Astrocyte of the spinal cord (primary cell): ENCODE data around the gene CDY2B.
"Not testable (repeated sequence)": the region's sequence is repeated elsewhere in the genome, so short reads cannot be mapped to it uniquely, and the experiment has no call there.

Experiments
- DNase-seq: peaks from one replicate; pipeline ENCODE4 v3.0.0; 2011; ENCODE audit warnings: low read depth, low spot score
- H3K4me3 ChIP-seq: 2 replicates; pipeline ENCODE4 v1.5.1; 2011; ENCODE audit warnings: low read depth, mild to moderate bottlenecking, low read length, moderate library complexity
- in situ Hi-C: cut with HindIII; loops from 2 replicates; pipeline ENCODE4 v1.10.0; 2017; ENCODE audit warnings: low sequenced_read_pairs

The CDY2B gene

GRCh38 chrY:17880120-17880519 lies at the start of gene CDY2B:
TSS of gene CDY2B (minus strand) at chrY:17880220. CDS start at chrY:17879892, 328 bp downstream.
- DNase-seq, in situ Hi-C loops, H3K4me3 ChIP-seq: not testable (repeated sequence)

GRCh38 chrY:17908009-17908408 lies 28.0 kb upstream of the CDY2B start:
- DNase-seq, H3K4me3 ChIP-seq, in situ Hi-C loops: not testable (repeated sequence)

GRCh38 chrY:17907351-17907750 lies 27.3 kb upstream of the CDY2B start:
- in situ Hi-C loops, H3K4me3 ChIP-seq, DNase-seq: not testable (repeated sequence)

- H3K4me3 ChIP-seq, DNase-seq, in situ Hi-C loops: not testable (repeated sequence)
Observed at GRCh38 chrY:17881697-17882096, 1.7 kb upstream of the CDY2B start.

GRCh38 chrY:17876767-17877166 lies 3.3 kb downstream of the CDY2B start:
- in situ Hi-C loops, H3K4me3 ChIP-seq: not testable (repeated sequence)

GRCh38 chrY:17875401-17875800 lies 4.6 kb downstream of the CDY2B start:
- DNase-seq, in situ Hi-C loops, H3K4me3 ChIP-seq: not testable (repeated sequence)

More at GRCh38 chrY:17876767-17877166, 3.3 kb downstream of the CDY2B start:
- DNase-seq = not testable (repeated sequence)

GRCh38 chrY:17871194-17871903 lies 8.7 kb downstream of the CDY2B start:
- in situ Hi-C loops, H3K4me3 ChIP-seq, DNase-seq: not testable (repeated sequence)

GRCh38 chrY:17870737-17871136 lies 9.3 kb downstream of the CDY2B start:
- in situ Hi-C loops, H3K4me3 ChIP-seq, DNase-seq: not testable (repeated sequence)

GRCh38 chrY:17867850-17868249 lies 12.2 kb downstream of the CDY2B start:
- in situ Hi-C loops, H3K4me3 ChIP-seq, DNase-seq: not testable (repeated sequence)

GRCh38 chrY:17860634-17861033 lies 19.4 kb downstream of the CDY2B start:
- in situ Hi-C loops, H3K4me3 ChIP-seq, DNase-seq: not testable (repeated sequence)

- DNase-seq, in situ Hi-C loops, H3K4me3 ChIP-seq: not testable (repeated sequence)
Observed at GRCh38 chrY:17856963-17857848, 22.8 kb downstream of the CDY2B start.

GRCh38 chrY:17856508-17856907 lies 23.5 kb downstream of the CDY2B start:
- DNase-seq, H3K4me3 ChIP-seq, in situ Hi-C loops: not testable (repeated sequence)

GRCh38 chrY:17849131-17849530 lies 30.9 kb downstream of the CDY2B start:
- H3K4me3 ChIP-seq, DNase-seq, in situ Hi-C loops: not testable (repeated sequence)

- in situ Hi-C loops, DNase-seq, H3K4me3 ChIP-seq: not testable (repeated sequence)
Observed at GRCh38 chrY:17832149-17832548, 47.9 kb downstream of the CDY2B start.
